Transverse colon (tissue), 4 donors: ENCODE data around the gene AMER3.

Experiments used
- CTCF ChIP-seq, 5 experiments: fragments of 200-600 bp in 3 of 5; fragments of 450-650 bp in 2 of 5; sonication (generic) in 3 of 5; IDR thresholded peaks; 1 replicate in 2 of 5; 2 replicates in 3 of 5; pipeline ENCODE4 v1.5.1; 2016 to 2017; ENCODE audit warnings: antibody characterized with exemption in 5 of 5, inconsistent platforms in 3 of 5, mild to moderate bottlenecking in 2 of 5, moderate library complexity in 1 of 5
- EP300 ChIP-seq: sonication (generic); formaldehyde crosslinking; IDR thresholded peaks from one replicate; pipeline ENCODE4 v1.6.1; 2017; ENCODE audit warnings: antibody characterized with exemption, low read depth
- POLR2A ChIP-seq: fragments of 450-650 bp; IDR thresholded peaks from one replicate; pipeline ENCODE4 v1.6.1; 2016; ENCODE audit warnings: antibody characterized with exemption, mild to moderate bottlenecking, moderate library complexity
- POLR2AphosphoS5 ChIP-seq, 3 donors: sonication (generic); formaldehyde crosslinking; IDR thresholded peaks; one replicate each; pipeline ENCODE4 v1.6.1; 2016; ENCODE audit warnings: antibody characterized with exemption in 3 of 3

GRCh38 chr2:130807659-130808385 is 52.5 kb downstream of the AMER3 start:
- TF ChIP-seq POLR2A (no peak), CTCF (IDR thresholded peaks at IDR 0.05) (no peak), POLR2AphosphoS5 (IDR thresholded peaks at IDR 0.05) (peak in 1 of 3 donors; percentile 6), EP300 (no peak)
